Keratinocyte (primary cell): ENCODE measurements around the gene ZNF500. TPM values are rescaled to one million over a fixed set of nuclear protein-coding genes. Genes with fewer than 3 reads are reported as not detected.

ENCODE experiments used
- DNase-seq: peaks from one replicate; pipeline ENCODE4 v3.0.0-alpha.2; 2011; ENCODE audit warnings: low read depth, missing footprints, low spot score
- FAIRE-seq: peaks from 2 replicates; lab custom pipeline; 2011; peaks lifted over from hg19 to GRCh38; lab: Jason Lieb, UNC
- H2AFZ ChIP-seq: 2 replicates; pipeline ENCODE4 v1.6.0; 2012; ENCODE audit warnings: low read length, control low read depth, inconsistent platforms; ENCODE audit not compliant: control insufficient read depth
- H3K27ac ChIP-seq: 2 replicates; pipeline ENCODE4 v1.5.1; 2011; ENCODE audit warnings: low read length; ENCODE audit not compliant: control insufficient read depth, insufficient read depth
- H3K27me3 ChIP-seq: 3 replicates; pipeline ENCODE4 v1.6.0; 2011; ENCODE audit warnings: low read length; ENCODE audit not compliant: control insufficient read depth, insufficient read depth; ENCODE audit errors: extremely low read depth
- H3K36me3 ChIP-seq, 2 experiments: 2 replicates in 1 of 2; 3 replicates in 1 of 2; pipeline ENCODE4 v1.5.1; 2011; ENCODE audit warnings: low read length in 2 of 2, mild to moderate bottlenecking in 1 of 2; ENCODE audit not compliant: control insufficient read depth in 2 of 2, insufficient read depth in 2 of 2; ENCODE audit errors: extremely low read depth in 1 of 2
- H3K4me1 ChIP-seq: 3 replicates; pipeline ENCODE4 v1.5.1; 2011; ENCODE audit warnings: low read length; ENCODE audit not compliant: control insufficient read depth, insufficient read depth; ENCODE audit errors: extremely low read depth
- H3K4me2 ChIP-seq: 3 replicates; pipeline ENCODE4 v1.6.0; 2011; ENCODE audit warnings: low read depth, low read length; ENCODE audit not compliant: control insufficient read depth, insufficient read depth; ENCODE audit errors: extremely low read depth
- H3K4me3 ChIP-seq, 3 experiments: fragments of 200-600 bp in 1 of 3; sonication (generic) in 1 of 3; 2 replicates in 2 of 3; 3 replicates in 1 of 3; pipeline ENCODE4 v1.5.1; 2011 to 2016; ENCODE audit warnings: low read length in 3 of 3, mild to moderate bottlenecking in 3 of 3, control low read depth in 2 of 3, inconsistent platforms in 1 of 3, low read depth in 1 of 3, mixed read lengths in 1 of 3, mixed run types in 1 of 3, moderate library complexity in 1 of 3; ENCODE audit not compliant: control insufficient read depth in 2 of 3, insufficient read depth in 2 of 3; ENCODE audit errors: extremely low read depth in 1 of 3
- H3K79me2 ChIP-seq: 2 replicates; pipeline ENCODE4 v1.6.0; 2012; ENCODE audit warnings: low read length; ENCODE audit not compliant: control insufficient read depth, insufficient read depth
- H3K9ac ChIP-seq: 3 replicates; pipeline ENCODE4 v1.6.0; 2011; ENCODE audit warnings: low read length; ENCODE audit not compliant: control insufficient read depth, insufficient read depth; ENCODE audit errors: extremely low read depth
- H3K9me1 ChIP-seq: 3 replicates; pipeline ENCODE4 v1.6.0; 2011; ENCODE audit warnings: low read length; ENCODE audit not compliant: control insufficient read depth, insufficient read depth; ENCODE audit errors: extremely low read depth
- H3K9me3 ChIP-seq: 2 replicates; pipeline ENCODE4 v1.5.1; 2012; ENCODE audit warnings: low read depth, low read length; ENCODE audit not compliant: control insufficient read depth
- H4K20me1 ChIP-seq: 3 replicates; pipeline ENCODE4 v1.6.0; 2011; ENCODE audit warnings: low read length; ENCODE audit not compliant: control insufficient read depth, insufficient read depth; ENCODE audit errors: extremely low read depth
- EZH2 ChIP-seq: IDR thresholded peaks from one replicate; pipeline ENCODE4 v1.6.1; 2012; ENCODE audit warnings: inconsistent platforms, mild to moderate bottlenecking, low read length, moderate library complexity
- dilution Hi-C: fragments of 300-500 bp; cut with MboI; formaldehyde crosslinking; loops from one replicate; pipeline ENCODE4 v1.7.0; 2020; ENCODE audit warnings: low sequenced_read_pairs; ENCODE audit not compliant: extremely low pct_ligation_motif_present
- polyA plus RNA-seq, 5 experiments: library from polyadenylated mRNA; depleted of rRNA in 3 of 5; stranded (reverse) in 3 of 5; stranded (forward) in 1 of 5; unstranded in 1 of 5; fragments of >200 nt; gene quantifications; 1 replicate in 1 of 5; 2 replicates in 3 of 5; 3 replicates in 1 of 5; pipeline versions ENCODE4 v1.2.1 to v1.2.3, GENCODE V29; 2011 to 2012; ENCODE audit warnings: missing spikeins in 2 of 5, low read depth in 1 of 5, low replicate concordance in 1 of 5
- TF ChIP-seq, protein P1 (sequence below), 3 experiments: IDR thresholded peaks in 1 of 3; conservative IDR thresholded peaks in 1 of 3; optimal IDR thresholded peaks in 1 of 3; 2 replicates in 2 of 3; 3 replicates in 1 of 3; pipeline versions ENCODE3 to v1.5.1; 2011; ENCODE audit warnings: low read length in 3 of 3, mild to moderate bottlenecking in 3 of 3, moderate library complexity in 2 of 3, control low read depth in 1 of 3, inconsistent platforms in 1 of 3; ENCODE audit not compliant: insufficient read depth in 2 of 3; ENCODE audit errors: extremely low read depth in 1 of 3

Gene ZNF500
- polyA plus RNA-seq, 1 donor (not counting 4 experiments of a cell fraction or from before 2014, with no cell fraction given), result 3.3 TPM

DNA sequence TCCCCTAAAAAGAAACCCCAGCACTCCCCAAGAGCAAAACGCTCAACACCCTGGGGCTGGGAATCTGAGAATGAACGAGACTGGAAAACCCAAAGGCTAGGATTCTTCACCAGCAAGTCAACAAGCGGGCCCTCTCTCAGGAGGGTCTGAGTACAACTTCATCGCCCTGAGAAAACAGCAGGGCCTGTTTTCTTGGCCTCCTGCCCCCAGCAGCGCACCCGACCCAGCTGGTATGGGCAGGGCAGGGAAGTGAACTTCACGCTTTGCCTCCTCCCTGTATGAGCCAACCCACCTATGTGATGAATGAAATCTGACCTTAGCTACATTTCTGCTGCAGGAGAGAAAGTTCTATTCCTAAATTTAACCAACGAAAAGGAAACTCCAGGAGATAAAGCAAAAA, 62.5 kb downstream of the ZNF500 start:
- peaks cover 3% of the 10 kb centered on the region for H3K4me1 ChIP-seq
- no peak overlapping the region for H2AFZ ChIP-seq
- H3K9me1 ChIP-seq, result no peaks in the 10 kb centered on the region
- DNase-seq, result no peak
- no peak overlapping the region for H3K27ac ChIP-seq
- TF ChIP-seq, protein P1, sequence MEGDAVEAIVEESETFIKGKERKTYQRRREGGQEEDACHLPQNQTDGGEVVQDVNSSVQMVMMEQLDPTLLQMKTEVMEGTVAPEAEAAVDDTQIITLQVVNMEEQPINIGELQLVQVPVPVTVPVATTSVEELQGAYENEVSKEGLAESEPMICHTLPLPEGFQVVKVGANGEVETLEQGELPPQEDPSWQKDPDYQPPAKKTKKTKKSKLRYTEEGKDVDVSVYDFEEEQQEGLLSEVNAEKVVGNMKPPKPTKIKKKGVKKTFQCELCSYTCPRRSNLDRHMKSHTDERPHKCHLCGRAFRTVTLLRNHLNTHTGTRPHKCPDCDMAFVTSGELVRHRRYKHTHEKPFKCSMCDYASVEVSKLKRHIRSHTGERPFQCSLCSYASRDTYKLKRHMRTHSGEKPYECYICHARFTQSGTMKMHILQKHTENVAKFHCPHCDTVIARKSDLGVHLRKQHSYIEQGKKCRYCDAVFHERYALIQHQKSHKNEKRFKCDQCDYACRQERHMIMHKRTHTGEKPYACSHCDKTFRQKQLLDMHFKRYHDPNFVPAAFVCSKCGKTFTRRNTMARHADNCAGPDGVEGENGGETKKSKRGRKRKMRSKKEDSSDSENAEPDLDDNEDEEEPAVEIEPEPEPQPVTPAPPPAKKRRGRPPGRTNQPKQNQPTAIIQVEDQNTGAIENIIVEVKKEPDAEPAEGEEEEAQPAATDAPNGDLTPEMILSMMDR (optimal IDR thresholded peaks at IDR 0.05 in 1 of 3, IDR thresholded peaks at IDR 0.05 in 1 of 3, conservative IDR thresholded peaks at IDR 0.05 in 1 of 3; ENCODE audit: extremely low read depth in 1 of 3, insufficient read depth in 2 of 3, low read length in 3 of 3), result no peak
- no peak for TF ChIP-seq EZH2
- H3K36me3 ChIP-seq, result peaks cover 14 to 27% of the 10 kb centered on the region in 2 experiments
- no peak for FAIRE-seq
- H3K27me3 ChIP-seq, result no peaks in the 10 kb centered on the region
- H4K20me1 ChIP-seq, result no peaks in the 10 kb centered on the region
- dilution Hi-C loops, result no loop called here
- no peak overlapping the region for H3K4me2 ChIP-seq
- H3K9me3 ChIP-seq, result no peaks in the 10 kb centered on the region
- no peaks in the 10 kb centered on the region for H3K79me2 ChIP-seq
- no peak overlapping the region for H3K9ac ChIP-seq
- no peak overlapping the region for H3K4me3 ChIP-seq

- DNase-seq (no peak), FAIRE-seq (no peak)
- Histone ChIP-seq H3K27ac (no peak overlapping the region), H3K4me3 (no peak overlapping the region), H3K4me2 (no peak overlapping the region), H4K20me1 (no peaks in the 10 kb centered on the region), H3K9ac (no peak overlapping the region), H3K9me1 (no peaks in the 10 kb centered on the region), H2AFZ (no peak overlapping the region), H3K79me2 (no peaks in the 10 kb centered on the region), H3K27me3 (no peaks in the 10 kb centered on the region), H3K4me1 (peaks cover 3% of the 10 kb centered on the region), H3K36me3 (peaks cover 18 to 29% of the 10 kb centered on the region in 2 experiments), H3K9me3 (no peaks in the 10 kb centered on the region)
- no peak for TF ChIP-seq EZH2
- TF ChIP-seq, protein P1 (optimal IDR thresholded peaks at IDR 0.05 in 1 of 3, IDR thresholded peaks at IDR 0.05 in 1 of 3, conservative IDR thresholded peaks at IDR 0.05 in 1 of 3; ENCODE audit: extremely low read depth in 1 of 3, insufficient read depth in 2 of 3, low read length in 3 of 3), result no peak
- dilution Hi-C loops, result no loop called here
Observed at GRCh38 chr16:4703906-4704305, 63.1 kb downstream of the ZNF500 start.
